ENCODE results near the gene MYH14. TPM values are rescaled to one million over a fixed set of nuclear protein-coding genes. Genes with fewer than 3 reads are reported as not detected.

Gene MYH14
- total RNA-seq, 1 donor from 2014 or later, result not detected

GRCh38 chr19:50255115-50255514, 51.7 kb downstream of the MYH14 start:
- intact Hi-C loops (cut with micrococcal nuclease), result no loop called here

- intact Hi-C loops (cut with micrococcal nuclease), result no loop called here
Observed at GRCh38 chr19:50257141-50257540, 53.7 kb downstream of the MYH14 start.

GRCh38 chr19:50258918-50259372, 55.5 kb downstream of the MYH14 start:
- intact Hi-C loops (cut with micrococcal nuclease), result no loop called here

- intact Hi-C loops (cut with micrococcal nuclease), result no loop called here
Observed at GRCh38 chr19:50261446-50261970, 58.1 kb downstream of the MYH14 start.

- intact Hi-C loops (cut with micrococcal nuclease), result no loop called here
Observed at GRCh38 chr19:50263176-50263575, 59.8 kb downstream of the MYH14 start.

- intact Hi-C loops (cut with micrococcal nuclease), result no loop called here
Observed at GRCh38 chr19:50264483-50265186, 61.2 kb downstream of the MYH14 start.

GRCh38 chr19:50266041-50266440, 62.6 kb downstream of the MYH14 start:
- intact Hi-C loops (cut with micrococcal nuclease), result no loop called here

- intact Hi-C loops (cut with micrococcal nuclease), result no loop called here
Observed at GRCh38 chr19:50266896-50267295, 63.5 kb downstream of the MYH14 start.

- intact Hi-C loops (cut with micrococcal nuclease), result no loop called here
Observed at GRCh38 chr19:50268041-50268440, 64.6 kb downstream of the MYH14 start.

- intact Hi-C loops (cut with micrococcal nuclease), result no loop called here
Observed at GRCh38 chr19:50268501-50268900, 65.1 kb downstream of the MYH14 start.

- intact Hi-C loops (cut with micrococcal nuclease), result no loop called here
Observed at GRCh38 chr19:50269653-50270052, 66.2 kb downstream of the MYH14 start.

- intact Hi-C loops (cut with micrococcal nuclease), result no loop called here
Observed at GRCh38 chr19:50272263-50272897, 69.0 kb downstream of the MYH14 start.

GRCh38 chr19:50273821-50274220, 70.4 kb downstream of the MYH14 start:
- intact Hi-C loops (cut with micrococcal nuclease), result no loop called here

GRCh38 chr19:50275577-50276368, 72.4 kb downstream of the MYH14 start:
- intact Hi-C loops (cut with micrococcal nuclease), result no loop called here

GRCh38 chr19:50276370-50277063, 73.1 kb downstream of the MYH14 start:
- intact Hi-C loops (cut with micrococcal nuclease), result no loop called here

- intact Hi-C loops (cut with micrococcal nuclease), result no loop called here
Observed at GRCh38 chr19:50277966-50278580, 74.7 kb downstream of the MYH14 start.

GRCh38 chr19:50280074-50280473, 76.7 kb downstream of the MYH14 start:
- intact Hi-C loops (cut with micrococcal nuclease), result no loop called here

- intact Hi-C loops (cut with micrococcal nuclease), result no loop called here
Observed at GRCh38 chr19:50280983-50281382, 77.6 kb downstream of the MYH14 start.

GRCh38 chr19:50281491-50281890, 78.1 kb downstream of the MYH14 start:
- intact Hi-C loops (cut with micrococcal nuclease), result no loop called here

GRCh38 chr19:50285833-50286232, 82.4 kb downstream of the MYH14 start:
- intact Hi-C loops (cut with micrococcal nuclease), result no loop called here

GRCh38 chr19:50286443-50286842, 83.0 kb downstream of the MYH14 start:
- intact Hi-C loops (cut with micrococcal nuclease), result no loop called here
